22Rv1 (cell line): ENCODE results near the gene SRSF10.

Experiments used
- ZFX ChIP-seq: fragments of 450-650 bp; IDR thresholded peaks from 2 replicates; pipeline ENCODE4 v1.6.1; 2017; ENCODE audit warnings: antibody characterized with exemption, borderline replicate concordance
- TF ChIP-seq, protein P1 (sequence below): fragments of 450-650 bp; IDR thresholded peaks from 2 replicates; pipeline ENCODE4 v1.5.1; 2017; ENCODE audit warnings: mild to moderate bottlenecking

DNA sequence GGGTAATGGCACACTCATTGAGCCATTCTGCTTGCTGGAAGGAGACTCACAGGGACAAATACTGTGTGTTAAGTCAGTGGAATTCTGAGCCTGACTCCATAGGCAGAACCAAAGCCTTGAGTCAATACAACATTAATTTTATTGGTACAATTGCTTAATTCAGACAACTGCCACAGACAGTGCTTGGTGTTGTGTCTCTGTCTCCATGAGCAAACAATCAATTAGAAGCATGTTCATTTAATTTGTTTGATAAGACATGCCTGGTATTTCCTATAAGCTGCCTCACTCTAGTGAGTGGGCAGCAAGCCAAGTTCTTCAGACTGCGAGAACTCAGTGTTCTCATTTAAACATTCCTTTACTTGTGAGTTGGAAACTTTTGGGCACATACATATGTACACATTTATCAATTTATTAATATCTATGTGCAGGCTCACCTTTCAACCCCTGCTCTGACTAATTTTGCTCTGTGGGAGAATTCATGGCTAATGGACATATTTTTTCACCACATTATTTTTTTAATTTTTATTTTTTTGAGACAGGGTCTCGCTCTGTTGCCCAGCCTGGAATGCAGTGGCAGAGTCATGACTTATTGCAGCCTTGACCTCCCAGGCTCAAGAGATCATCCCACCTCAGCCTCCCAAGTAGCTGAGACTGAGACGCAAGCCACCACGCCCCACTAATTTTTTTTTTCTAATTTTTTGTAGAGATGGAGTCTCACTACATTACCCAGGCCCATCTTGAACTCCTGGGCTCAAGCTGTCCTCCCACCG lies 4.5 kb upstream of the SRSF10 start:
- TF ChIP-seq, protein P1, sequence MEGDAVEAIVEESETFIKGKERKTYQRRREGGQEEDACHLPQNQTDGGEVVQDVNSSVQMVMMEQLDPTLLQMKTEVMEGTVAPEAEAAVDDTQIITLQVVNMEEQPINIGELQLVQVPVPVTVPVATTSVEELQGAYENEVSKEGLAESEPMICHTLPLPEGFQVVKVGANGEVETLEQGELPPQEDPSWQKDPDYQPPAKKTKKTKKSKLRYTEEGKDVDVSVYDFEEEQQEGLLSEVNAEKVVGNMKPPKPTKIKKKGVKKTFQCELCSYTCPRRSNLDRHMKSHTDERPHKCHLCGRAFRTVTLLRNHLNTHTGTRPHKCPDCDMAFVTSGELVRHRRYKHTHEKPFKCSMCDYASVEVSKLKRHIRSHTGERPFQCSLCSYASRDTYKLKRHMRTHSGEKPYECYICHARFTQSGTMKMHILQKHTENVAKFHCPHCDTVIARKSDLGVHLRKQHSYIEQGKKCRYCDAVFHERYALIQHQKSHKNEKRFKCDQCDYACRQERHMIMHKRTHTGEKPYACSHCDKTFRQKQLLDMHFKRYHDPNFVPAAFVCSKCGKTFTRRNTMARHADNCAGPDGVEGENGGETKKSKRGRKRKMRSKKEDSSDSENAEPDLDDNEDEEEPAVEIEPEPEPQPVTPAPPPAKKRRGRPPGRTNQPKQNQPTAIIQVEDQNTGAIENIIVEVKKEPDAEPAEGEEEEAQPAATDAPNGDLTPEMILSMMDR, result no peak
- no peak for TF ChIP-seq ZFX
